ENCODE data around the gene ADGRG1. TPM values are rescaled to one million over a fixed set of nuclear protein-coding genes. Genes with fewer than 3 reads are reported as not detected.

The ADGRG1 gene
- total and polyA plus RNA-seq, 8 donors = 36.4 to 102 (median 79.1) TPM

DNA sequence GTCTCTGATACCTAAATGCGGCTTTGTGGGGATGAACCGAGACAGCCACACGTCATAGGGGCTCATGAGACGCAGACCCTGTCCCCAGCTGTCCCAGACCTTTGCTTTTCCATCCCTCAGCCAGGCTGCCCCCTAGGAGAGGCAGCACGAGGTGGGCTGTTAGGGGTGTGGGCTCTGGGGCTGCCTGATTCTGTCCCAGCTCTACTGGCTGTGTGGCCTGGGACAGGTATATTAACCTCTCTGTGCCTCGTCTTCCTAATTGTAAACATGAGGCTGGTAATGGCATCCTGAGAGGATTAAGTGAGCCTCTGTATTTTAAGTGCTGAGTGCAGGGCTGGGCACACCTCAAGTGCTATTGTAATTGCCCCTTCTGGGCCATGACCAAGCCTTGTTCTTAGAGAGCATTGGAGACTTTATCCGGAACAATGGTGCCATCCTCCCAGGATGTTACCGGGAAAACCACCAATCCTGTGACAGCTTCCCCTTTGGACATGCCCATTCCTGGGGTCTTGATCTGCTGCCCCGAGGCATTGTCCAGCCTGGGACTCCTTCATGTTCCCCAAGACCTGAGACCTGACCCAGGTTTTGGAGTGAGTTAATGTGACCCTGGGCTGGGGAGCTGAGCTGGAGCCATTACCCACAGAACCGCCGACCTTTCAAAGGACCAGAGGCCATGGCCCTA, 5.1 kb downstream of the ADGRG1 start:
- TF ChIP-seq CTCF (IDR thresholded peaks at IDR 0.05) = no peak
- FAIRE-seq (no peak), DNase-seq (no peak), ATAC-seq (no peak)
- Histone ChIP-seq H3K27me3 (no peaks in the 10 kb centered on the region), H3K4me3 (no peak overlapping the region), H3K27ac (peak overlapping the region in 1 of 4 donors; percentile 28), H3K4me1 (peaks cover 25 to 42% (median 38%) of the 10 kb centered on the region in 3 donors), H3K9me3 (no peaks in the 10 kb centered on the region), H3K36me3 (no peaks in the 10 kb centered on the region)
- intact Hi-C loops (cut with DNase I) = no loop called here
- 92% methylated on average over 11 of the region's 11 CpGs for WGBS, 2 donors

DNA sequence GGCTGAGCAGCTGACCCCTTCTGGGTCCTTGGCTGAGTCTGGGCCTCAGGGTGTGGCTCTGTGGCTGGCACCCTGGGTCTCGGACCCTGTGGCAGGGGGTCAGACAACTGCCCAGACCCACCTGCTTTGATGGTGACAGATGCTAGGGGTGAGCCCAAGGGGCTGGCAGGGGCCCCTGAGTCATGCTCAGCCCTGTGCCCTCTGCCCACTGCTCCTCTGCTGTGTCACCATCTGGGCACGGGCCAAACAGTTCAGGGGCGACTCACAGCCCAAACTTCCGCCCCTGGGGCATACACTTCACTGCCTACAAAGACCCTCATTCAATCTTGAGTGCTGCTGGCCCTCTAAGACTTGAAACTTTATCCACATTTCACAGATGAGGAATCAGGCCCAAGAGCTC, 5.7 kb downstream of the ADGRG1 start:
- Histone ChIP-seq H3K4me1 (peaks cover 29 to 47% (median 37%) of the 10 kb centered on the region in 3 donors), H3K9me3 (no peaks in the 10 kb centered on the region), H3K36me3 (no peaks in the 10 kb centered on the region), H3K27me3 (no peaks in the 10 kb centered on the region), H3K4me3 (no peak overlapping the region), H3K27ac (peak overlapping the region in 1 of 4 donors; percentile 28)
- no peak for ATAC-seq
- no peak for FAIRE-seq
- intact Hi-C loops (cut with DNase I) = no loop called here
- WGBS, 2 donors = 46 to 54% methylated on average over 4 of the region's 4 CpGs
- DNase-seq = peak in 2 of 6 donors; percentile 50 to 62
- TF ChIP-seq CTCF (IDR thresholded peaks at IDR 0.05) = no peak

- peak in 4 of 6 donors; percentile 47 to 66 (median 60) for DNase-seq
- Histone ChIP-seq H3K27ac (peak overlapping the region in 1 of 4 donors; percentile 46), H3K9me3 (no peaks in the 10 kb centered on the region), H3K4me1 (peaks cover 37 to 52% (median 39%) of the 10 kb centered on the region in 3 donors), H3K4me3 (no peak overlapping the region), H3K36me3 (no peaks in the 10 kb centered on the region), H3K27me3 (no peaks in the 10 kb centered on the region)
- no peak for FAIRE-seq
- intact Hi-C loops (cut with DNase I) = no loop called here
- TF ChIP-seq CTCF (IDR thresholded peaks at IDR 0.05) = no peak
- ATAC-seq = peak; percentile 63 to 84 (median 72)
- WGBS, 2 donors = 34 to 37% methylated on average over 14 to 16 of the region's 16 CpGs
Observed at GRCh38 chr16:57635266-57636097, 7.1 kb downstream of the ADGRG1 start.

DNA sequence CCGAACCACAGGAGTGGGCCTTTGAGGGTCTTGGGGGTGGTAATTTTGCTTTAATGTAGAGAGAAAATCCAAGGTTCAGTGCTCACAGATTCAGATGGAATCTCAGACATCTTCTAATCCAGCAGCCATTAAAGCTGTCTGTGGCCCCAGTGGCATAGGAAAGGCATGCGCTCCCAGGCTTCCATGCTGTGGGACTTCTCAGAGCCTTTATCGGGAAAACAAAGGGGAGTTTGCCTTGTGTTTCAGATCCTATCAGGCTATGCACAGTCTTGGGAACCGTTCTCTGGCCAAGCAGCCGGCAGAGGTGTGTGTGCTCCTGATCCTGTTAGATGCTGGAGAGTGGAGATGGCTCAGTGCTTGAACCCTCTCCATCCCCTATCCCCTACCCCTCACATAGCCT, 7.8 kb downstream of the ADGRG1 start:
- no peaks in the 10 kb centered on the region for H3K27me3 ChIP-seq
- H3K36me3 ChIP-seq = no peaks in the 10 kb centered on the region
- no peaks in the 10 kb centered on the region for H3K9me3 ChIP-seq
- peaks cover 38 to 57% (median 45%) of the 10 kb centered on the region in 3 donors for H3K4me1 ChIP-seq
- no peak overlapping the region for H3K4me3 ChIP-seq
- H3K27ac ChIP-seq = peak overlapping the region in 1 of 4 donors; percentile 4
- intact Hi-C loops (cut with DNase I) = no loop called here
- FAIRE-seq (no peak), DNase-seq (no peak), ATAC-seq (no peak)
- no peak for TF ChIP-seq CTCF (IDR thresholded peaks at IDR 0.05)
- WGBS, 2 donors = 57 to 65% methylated on average over 5 of the region's 5 CpGs
